Stimulated activated CD8-positive, alpha-beta memory T cell treated with anti-CD3 and anti-CD28 coated beads, Interleukin-2, amount 100 ng/mL, for 48 hours (primary cell): ENCODE measurements around the gene TBX3.

Source experiments
- DNase-seq, 2 donors: peaks; one replicate each; pipeline ENCODE4 v3.0.0-alpha.2; 2020; ENCODE audit warnings: low read depth in 2 of 2

Gene TBX3

DNA sequence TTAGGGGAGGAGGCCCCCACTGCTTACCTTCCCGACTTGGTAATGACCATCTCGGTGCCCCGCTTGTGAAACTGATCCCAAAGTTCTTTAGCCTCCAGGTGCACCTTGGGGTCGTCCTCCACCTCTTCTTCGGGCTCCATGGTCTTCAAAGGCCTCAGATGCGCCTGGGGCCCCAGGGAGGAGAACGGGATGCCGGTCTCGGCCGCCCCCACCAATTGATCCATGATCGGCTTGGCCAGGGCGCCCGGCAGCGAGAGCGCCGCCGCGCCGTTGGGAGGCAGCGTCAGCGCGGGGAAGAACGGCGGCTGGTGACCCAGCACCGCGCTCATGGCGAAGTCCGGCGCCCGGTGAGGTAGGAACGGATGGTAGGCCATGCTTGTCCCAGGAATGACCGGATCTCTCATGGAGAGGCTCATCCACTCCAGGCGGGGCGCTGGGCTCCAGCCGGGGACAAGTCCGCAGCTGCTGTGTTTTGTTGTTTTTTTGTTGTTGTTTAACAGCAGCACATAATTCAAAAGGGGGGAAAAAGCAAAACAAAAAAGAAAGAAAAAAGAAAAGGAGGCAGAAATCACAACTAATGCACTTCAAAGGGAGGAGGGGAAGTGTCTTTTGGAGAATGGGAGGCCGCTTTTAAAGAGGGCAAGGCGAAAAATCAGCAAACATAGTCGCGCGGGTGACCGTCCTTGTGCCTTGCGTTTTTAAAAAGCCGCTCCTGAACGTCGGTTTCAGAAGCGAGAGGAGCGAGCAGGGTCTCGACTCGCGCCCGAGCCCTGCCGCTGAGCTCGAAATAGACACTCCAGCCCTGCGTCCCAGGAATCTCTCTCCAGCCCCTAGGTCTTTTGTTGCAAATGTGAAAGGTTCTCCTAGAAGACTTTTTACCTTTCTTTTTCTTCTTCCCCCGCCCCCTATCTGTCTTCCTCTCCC, 928 bp downstream of the TBX3 start:
- no peak for DNase-seq

- DNase-seq, result no peak
These were observed 1.7 kb downstream of the TBX3 start for GRCh38 chr12:114682106-114682784.

- no peak for DNase-seq
These were observed 2.7 kb downstream of the TBX3 start for GRCh38 chr12:114681116-114681871.

DNA sequence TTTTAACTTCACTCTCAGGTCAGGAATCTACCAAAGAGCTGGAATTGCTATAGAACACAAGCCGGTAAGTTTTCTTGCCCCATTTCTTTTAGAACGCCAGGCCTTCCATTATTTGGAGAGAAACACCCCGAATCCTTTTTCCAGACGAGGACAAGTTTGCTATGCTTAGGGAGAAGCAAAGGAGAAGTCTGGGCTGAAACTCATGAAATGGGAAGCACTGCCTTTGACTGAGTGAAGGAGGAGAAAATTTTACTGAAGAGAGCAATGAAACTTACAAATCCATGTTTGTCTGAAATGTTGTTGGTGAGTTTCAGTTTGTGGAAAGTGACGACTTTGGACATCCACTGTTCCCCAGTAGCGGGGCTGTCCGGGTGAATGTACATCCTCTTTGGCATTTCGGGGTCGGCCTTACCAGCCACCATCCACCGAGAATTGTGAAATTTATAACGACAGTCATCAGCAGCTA, 3.3 kb downstream of the TBX3 start:
- DNase-seq, result no peak

- DNase-seq, result no peak
These were observed 4.0 kb downstream of the TBX3 start for GRCh38 chr12:114679942-114680341.

DNA sequence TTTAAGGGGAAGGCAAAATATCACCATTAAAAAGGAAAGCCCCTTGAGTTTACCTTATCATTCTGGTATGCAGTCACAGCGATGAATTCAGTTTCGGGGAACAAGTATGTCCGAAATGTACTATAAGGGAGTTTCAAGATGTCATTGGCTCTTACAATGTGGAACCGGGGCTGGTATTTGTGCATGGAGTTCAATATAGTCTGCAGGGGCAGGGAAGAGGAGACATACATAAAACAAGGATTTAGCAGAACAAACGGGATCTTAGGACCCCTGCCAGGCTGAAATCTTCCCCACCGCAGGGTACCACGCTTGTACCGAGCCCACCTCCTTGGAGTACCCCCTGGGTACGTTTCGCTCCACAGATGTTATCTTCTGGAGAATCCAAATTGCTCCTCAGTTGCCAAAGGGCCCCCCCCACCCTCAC, 4.5 kb downstream of the TBX3 start:
- DNase-seq, result no peak

DNA sequence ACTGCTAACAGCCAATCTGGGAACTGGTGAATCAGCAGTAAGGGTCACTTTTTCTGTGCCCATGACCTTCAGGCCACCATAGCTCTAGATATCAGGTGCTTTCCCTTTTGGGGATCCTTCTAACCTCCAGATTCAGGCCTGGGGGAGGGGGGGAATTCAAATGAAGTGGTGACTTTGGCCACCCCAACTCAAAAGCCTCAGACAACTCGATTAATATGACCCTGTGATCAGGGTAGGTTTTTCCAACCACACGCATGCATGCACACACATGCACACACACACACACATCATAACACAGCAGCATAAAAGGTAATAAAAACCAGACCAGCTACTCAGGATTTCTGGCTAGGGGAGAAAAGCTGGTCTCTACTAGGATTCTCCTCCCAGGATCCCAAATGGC, 5.3 kb downstream of the TBX3 start:
- no peak for DNase-seq

GRCh38 chr12:114678028-114678427, 5.9 kb downstream of the TBX3 start:
- no peak for DNase-seq

GRCh38 chr12:114676142-114676741, 7.7 kb downstream of the TBX3 start:
- no peak for DNase-seq

DNA sequence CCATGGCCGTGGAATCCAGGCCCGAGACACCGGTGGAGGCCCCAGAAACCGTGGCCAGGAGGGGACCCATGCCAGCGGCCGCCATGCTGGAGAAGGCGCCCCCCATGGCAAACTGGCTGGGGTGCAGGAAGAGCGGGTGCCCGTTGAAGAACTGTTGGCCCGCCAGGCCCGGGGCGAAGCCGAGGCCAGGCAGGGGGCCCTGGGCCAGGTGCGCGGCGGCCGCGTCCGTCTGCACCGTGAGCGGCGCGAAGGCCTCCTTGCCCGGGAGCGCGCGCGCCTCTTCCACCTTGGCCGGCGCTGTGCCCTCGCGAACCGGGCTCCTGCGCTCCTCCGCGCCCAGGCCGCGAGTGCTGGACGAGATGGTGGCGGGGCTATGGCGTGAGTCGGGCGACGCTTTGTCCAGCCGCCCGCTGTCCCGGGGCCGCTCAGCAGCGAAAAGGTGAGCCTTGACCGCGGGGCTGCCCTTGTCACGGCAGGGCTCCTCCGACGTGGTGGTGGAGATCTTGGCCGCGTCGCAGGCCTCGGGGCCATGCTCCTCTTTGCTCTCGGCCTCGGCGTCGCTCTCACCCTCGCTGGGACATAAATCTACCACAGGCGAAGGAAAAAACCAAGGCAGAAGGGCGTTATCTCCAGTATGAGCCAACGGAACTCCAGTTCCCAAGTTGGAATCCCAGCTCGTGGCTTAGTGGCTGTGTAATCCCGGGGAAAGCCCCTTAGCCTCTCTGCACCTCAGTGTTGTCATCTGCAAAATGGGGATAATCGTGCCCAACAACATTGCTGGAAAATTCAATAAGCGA, 9.5 kb downstream of the TBX3 start:
- no peak for DNase-seq

DNA sequence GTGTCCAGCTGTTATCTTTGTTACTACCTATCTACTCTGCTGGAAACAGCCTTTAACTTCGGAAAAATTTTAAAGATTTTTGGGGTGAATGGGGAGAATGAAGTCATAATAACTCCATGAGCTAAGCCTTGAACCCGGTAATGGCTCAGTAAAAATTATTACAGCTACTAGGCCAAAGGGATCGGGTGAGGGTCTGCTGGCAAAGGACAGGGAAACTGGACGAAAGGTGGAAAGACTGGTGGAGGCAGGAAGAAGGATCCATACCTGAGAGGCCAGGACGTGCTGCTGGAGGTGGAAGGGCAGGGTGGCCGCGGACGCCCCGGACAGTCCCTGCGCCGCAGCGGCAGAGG, 10.1 kb downstream of the TBX3 start:
- no peak for DNase-seq

GRCh38 chr12:114673169-114673833, 10.7 kb downstream of the TBX3 start:
- DNase-seq, result no peak

- DNase-seq, result no peak
These were observed 11.2 kb downstream of the TBX3 start for GRCh38 chr12:114672817-114673168.

GRCh38 chr12:114671443-114672411, 12.2 kb downstream of the TBX3 start:
- no peak for DNase-seq

DNA sequence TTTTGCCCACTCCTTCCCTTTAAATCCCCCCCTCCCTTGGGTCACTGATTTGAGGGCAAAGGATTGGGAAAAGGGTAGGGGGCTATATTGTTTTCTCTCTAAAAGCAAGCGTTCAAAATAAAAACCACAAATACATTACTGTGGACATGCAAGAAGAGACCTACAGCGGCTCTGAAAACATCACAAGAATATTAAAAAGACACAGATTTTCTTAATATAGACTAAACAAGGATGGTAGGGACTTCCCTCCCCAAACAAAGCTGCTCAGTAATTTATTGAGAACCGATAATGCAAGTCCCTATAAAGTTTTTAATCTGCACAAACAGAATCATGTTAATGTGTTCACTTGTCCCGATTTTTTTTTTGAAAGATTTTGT, 12.9 kb downstream of the TBX3 start:
- no peak for DNase-seq

DNA sequence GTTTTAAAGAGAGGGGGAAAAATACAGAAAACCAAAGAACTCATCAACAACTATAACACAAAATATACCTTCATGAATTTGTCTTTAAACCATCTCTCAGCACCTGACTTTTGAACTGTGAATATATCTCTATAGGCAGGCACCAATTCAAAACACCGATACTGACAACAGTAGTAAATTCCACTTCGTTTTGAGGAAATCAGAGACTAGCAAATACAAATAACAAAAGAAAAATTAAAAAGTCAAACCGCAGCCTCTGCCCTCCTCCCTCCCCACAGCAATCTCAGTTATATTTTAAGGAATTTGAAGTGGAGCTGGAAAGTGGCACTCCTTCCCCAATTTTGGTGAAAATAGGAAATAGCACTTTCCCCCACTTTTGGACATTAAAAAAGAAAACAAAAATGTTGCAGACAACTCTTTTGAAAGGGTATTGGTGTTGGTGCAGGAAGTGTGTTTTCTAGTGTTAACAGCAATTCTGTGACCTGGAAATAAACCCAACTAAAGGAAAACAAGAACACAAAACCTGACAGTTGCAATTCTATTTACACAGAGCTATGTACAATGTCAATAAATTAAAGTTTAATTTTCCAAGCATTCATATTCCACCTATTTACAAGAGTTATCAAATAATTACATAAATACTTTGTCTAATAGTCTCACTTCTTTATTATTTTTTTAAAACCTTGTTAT, 13.5 kb downstream of the TBX3 start:
- no peak for DNase-seq

GRCh38 chr12:114669401-114670290, 14.3 kb downstream of the TBX3 start:
- no peak for DNase-seq

DNA sequence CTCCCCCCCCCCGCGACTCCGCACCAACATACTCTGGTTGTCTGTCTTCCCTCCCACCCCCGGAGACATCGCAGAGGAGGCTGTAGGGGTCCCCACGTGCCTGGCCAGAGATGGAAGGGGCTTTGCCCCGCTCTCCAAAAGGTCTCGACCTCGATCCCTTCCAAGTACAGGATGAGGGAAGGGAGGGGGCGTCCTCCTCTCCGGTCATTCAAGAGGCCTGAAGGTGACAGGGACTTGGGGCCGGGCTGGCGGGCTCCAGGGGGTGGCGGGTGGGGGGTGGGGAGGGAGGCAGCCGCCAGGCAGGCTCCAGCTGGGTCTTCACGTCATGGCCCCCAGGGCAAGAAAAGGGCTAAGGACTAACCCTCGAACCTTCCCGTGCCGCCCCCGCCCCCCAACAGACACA, 15.1 kb downstream of the TBX3 start:
- DNase-seq, result no peak
